ENCODE data around the gene FBXO9.

The FBXO9 gene

GRCh38 chr6:53139841-53140413, 74.7 kb downstream of the FBXO9 start:
- DNase-seq, result no peak

GRCh38 chr6:53142810-53143209, 77.6 kb downstream of the FBXO9 start:
- DNase-seq, result no peak

GRCh38 chr6:53143710-53144109, 78.5 kb downstream of the FBXO9 start:
- DNase-seq, result no peak

- no peak for DNase-seq
Measured at GRCh38 chr6:53144802-53145201, 79.6 kb downstream of the FBXO9 start.

- DNase-seq, result no peak
Measured at GRCh38 chr6:53148684-53149083, 83.5 kb downstream of the FBXO9 start, which contains the start of gene GCM1. TSS of gene GCM1 (minus strand) at chr6:53148841. CDS start at chr6:53145632, 3,209 bp downstream.

Data from T1000 (cell line).